NCI-H524 (cell line): ENCODE data around the gene ZMIZ1.

Experiments
- DNase-seq, 2 experiments: peaks; one replicate each; lab custom pipeline; 2025; lab: John Stamatoyannopoulos, UW

Gene ZMIZ1

GRCh38 chr10:79356104-79356503, 287.3 kb downstream of the ZMIZ1 start:
- DNase-seq: no peak

- no peak for DNase-seq
Measured at GRCh38 chr10:79357180-79357579, 288.4 kb downstream of the ZMIZ1 start.

GRCh38 chr10:79358811-79359210, 290.0 kb downstream of the ZMIZ1 start:
- no peak for DNase-seq

GRCh38 chr10:79359816-79360498, 291.2 kb downstream of the ZMIZ1 start:
- no peak for DNase-seq

GRCh38 chr10:79360499-79361342, 292.0 kb downstream of the ZMIZ1 start:
- no peak for DNase-seq

- no peak for DNase-seq
Measured at GRCh38 chr10:79361726-79362397, 293.1 kb downstream of the ZMIZ1 start.
